HL-60 (cell line): ENCODE data around the gene KRT37.
A peak's percentile ranks its signal among the peaks of the same experiment; 100 is the strongest.

ENCODE experiments used
- GABPA ChIP-seq: IDR thresholded peaks from 2 replicates; pipeline ENCODE4 v1.6.1; 2012; ENCODE audit warnings: low read depth
- POLR2AphosphoS5 ChIP-seq: IDR thresholded peaks from 2 replicates; pipeline ENCODE4 v1.6.1; 2012; ENCODE audit warnings: low read depth
- TF ChIP-seq, protein P1 (sequence below): IDR thresholded peaks from one replicate; pipeline ENCODE4 v1.5.1; 2011; ENCODE audit warnings: low read length, control low read depth, inconsistent platforms; ENCODE audit not compliant: insufficient read depth

- no peak for TF ChIP-seq POLR2AphosphoS5
- TF ChIP-seq, protein P1, sequence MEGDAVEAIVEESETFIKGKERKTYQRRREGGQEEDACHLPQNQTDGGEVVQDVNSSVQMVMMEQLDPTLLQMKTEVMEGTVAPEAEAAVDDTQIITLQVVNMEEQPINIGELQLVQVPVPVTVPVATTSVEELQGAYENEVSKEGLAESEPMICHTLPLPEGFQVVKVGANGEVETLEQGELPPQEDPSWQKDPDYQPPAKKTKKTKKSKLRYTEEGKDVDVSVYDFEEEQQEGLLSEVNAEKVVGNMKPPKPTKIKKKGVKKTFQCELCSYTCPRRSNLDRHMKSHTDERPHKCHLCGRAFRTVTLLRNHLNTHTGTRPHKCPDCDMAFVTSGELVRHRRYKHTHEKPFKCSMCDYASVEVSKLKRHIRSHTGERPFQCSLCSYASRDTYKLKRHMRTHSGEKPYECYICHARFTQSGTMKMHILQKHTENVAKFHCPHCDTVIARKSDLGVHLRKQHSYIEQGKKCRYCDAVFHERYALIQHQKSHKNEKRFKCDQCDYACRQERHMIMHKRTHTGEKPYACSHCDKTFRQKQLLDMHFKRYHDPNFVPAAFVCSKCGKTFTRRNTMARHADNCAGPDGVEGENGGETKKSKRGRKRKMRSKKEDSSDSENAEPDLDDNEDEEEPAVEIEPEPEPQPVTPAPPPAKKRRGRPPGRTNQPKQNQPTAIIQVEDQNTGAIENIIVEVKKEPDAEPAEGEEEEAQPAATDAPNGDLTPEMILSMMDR = peak; percentile 10
- no peak for TF ChIP-seq GABPA
Measured at GRCh38 chr17:41417576-41418015, 6.8 kb downstream of the KRT37 start.
